Psoas muscle (tissue), 8 donors: ENCODE data around the gene DNAH9. TPM values are rescaled to one million over a fixed set of nuclear protein-coding genes. Genes with fewer than 3 reads are reported as not detected.

Experiments used
- ATAC-seq, 4 donors: fragments of 200-7000 bp; cut with Tn5 transposase; one replicate each; pipeline ENCODE4 v1.9.1; 2020; ENCODE audit warnings: moderate library complexity in 3 of 4, mild to moderate bottlenecking in 2 of 4
- DNase-seq, 2 donors: peaks; one replicate each; pipeline ENCODE4 v3.0.0-alpha.2; 2020
- H3K27ac ChIP-seq: fragments of 200-600 bp; one replicate; pipeline ENCODE4 v1.8.0; 2022
- H3K27me3 ChIP-seq, 3 donors: fragments of 200-600 bp in 1 of 3; one replicate each; pipeline versions ENCODE4 v1.6.1 to v1.8.0; 2013 to 2022; ENCODE audit warnings: low read length in 2 of 3, mild to moderate bottlenecking in 2 of 3, moderate library complexity in 1 of 3; ENCODE audit not compliant: insufficient read depth in 3 of 3
- H3K36me3 ChIP-seq, 2 donors: fragments of 200-600 bp in 1 of 2; one replicate each; pipeline versions ENCODE4 v1.6.1 to v1.8.0; 2013 to 2022; ENCODE audit warnings: low read depth in 1 of 2, mild to moderate bottlenecking in 1 of 2, moderate library complexity in 1 of 2; ENCODE audit not compliant: insufficient read depth in 1 of 2
- H3K4me1 ChIP-seq: fragments of 200-600 bp; one replicate; pipeline ENCODE4 v1.8.0; 2022
- H3K4me3 ChIP-seq: fragments of 200-600 bp; one replicate; pipeline ENCODE4 v1.8.0; 2022; ENCODE audit warnings: mild to moderate bottlenecking
- H3K9me3 ChIP-seq: fragments of 200-600 bp; one replicate; pipeline ENCODE4 v1.8.0; 2022
- WGBS, 3 donors: extraction: QIAGEN DNeasy Blood & Tissue Kit; methylation state at CpG; one replicate each; pipeline versions ENCODE4 v1.1.6 to v1.1.7; 2013; 5-methylcytosine and 5-hydroxymethylcytosine counted together
- intact Hi-C, 2 donors: fragments of 100-400 bp; cut with DNase I; formaldehyde crosslinking; loops; one replicate each; pipeline versions ENCODE4 v1.11.0 to v1.14.2; 2022
- polyA plus RNA-seq, 3 donors: library from polyadenylated mRNA; stranded (reverse); fragments of 200-250 nt; gene quantifications; one replicate each; pipeline ENCODE4 v1.2.3, GENCODE V29; 2013
- total RNA-seq, 4 donors: library from RNA; stranded (reverse); fragmentation: NEBNext Ultra II Directional in 2 of 4; extraction: Animal tissue kit (Norgen Biotek cat#: 25700) in 2 of 4; gene quantifications; one replicate each; pipeline versions ENCODE4 v1.2.1 to v1.2.4, GENCODE V29; 2021 to 2023
- TF ChIP-seq, protein P1 (sequence below): fragments of 200-600 bp; IDR thresholded peaks from one replicate; pipeline ENCODE4 v1.8.0; 2022; ENCODE audit warnings: antibody characterized with exemption
- donor health status: healthy with polysubstance abuse.
- donor health status: DM: no; HTN: no; CAD: no; lungs with moderate emphysema.
- donor health status: Bipolar disorder and iron deficiency.
- donor health status: healthy.
- donor health status: DM: yes; HTN: yes; CAD: no.
- donor health status: DM: no; HTN: no; CAD: no.
- donor health status: DM: no; HTN: no; CAD: no.
- donor health status: DM: yes; HTN: yes; CAD: no.

DNAH9 gene
- total and polyA plus RNA-seq, 7 donors, result 0.01 to 0.05 TPM; not detected in 5

DNA sequence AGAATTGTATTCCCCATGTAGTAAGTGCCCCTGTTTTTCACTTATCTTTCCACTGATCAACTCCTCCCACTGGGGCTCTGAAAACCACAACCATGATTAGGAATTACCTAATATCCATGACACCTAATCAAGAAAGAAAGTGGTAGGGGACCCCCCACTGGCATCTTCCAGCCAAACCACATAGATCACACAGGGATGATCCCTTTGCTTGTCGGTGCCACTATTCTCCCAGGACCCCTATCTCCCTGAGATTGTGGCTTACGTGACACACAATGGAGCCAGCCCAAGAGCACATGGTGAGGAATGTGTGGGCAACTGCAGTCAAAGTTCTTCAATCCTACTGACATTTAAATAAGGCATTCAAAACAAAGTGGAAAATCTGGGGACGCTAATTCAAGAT is 17.6 kb upstream of the DNAH9 start:
- Histone ChIP-seq H3K4me1 (no peaks in the 10 kb centered on the region), H3K27ac (no peak overlapping the region), H3K27me3 (no peaks in the 10 kb centered on the region), H3K4me3 (no peak overlapping the region), H3K9me3 (no peaks in the 10 kb centered on the region), H3K36me3 (no peaks in the 10 kb centered on the region)
- TF ChIP-seq, protein P1, sequence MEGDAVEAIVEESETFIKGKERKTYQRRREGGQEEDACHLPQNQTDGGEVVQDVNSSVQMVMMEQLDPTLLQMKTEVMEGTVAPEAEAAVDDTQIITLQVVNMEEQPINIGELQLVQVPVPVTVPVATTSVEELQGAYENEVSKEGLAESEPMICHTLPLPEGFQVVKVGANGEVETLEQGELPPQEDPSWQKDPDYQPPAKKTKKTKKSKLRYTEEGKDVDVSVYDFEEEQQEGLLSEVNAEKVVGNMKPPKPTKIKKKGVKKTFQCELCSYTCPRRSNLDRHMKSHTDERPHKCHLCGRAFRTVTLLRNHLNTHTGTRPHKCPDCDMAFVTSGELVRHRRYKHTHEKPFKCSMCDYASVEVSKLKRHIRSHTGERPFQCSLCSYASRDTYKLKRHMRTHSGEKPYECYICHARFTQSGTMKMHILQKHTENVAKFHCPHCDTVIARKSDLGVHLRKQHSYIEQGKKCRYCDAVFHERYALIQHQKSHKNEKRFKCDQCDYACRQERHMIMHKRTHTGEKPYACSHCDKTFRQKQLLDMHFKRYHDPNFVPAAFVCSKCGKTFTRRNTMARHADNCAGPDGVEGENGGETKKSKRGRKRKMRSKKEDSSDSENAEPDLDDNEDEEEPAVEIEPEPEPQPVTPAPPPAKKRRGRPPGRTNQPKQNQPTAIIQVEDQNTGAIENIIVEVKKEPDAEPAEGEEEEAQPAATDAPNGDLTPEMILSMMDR, result no peak
- intact Hi-C loops, result loop anchor here in 1 of 2 donors (10.0 kb wide), 1 partner anchor 54 kb away; no protein-coding TSS in a partner anchor
- no peak for DNase-seq
- 85 to 91% (median 88%) methylated on average over 3 of the region's 3 CpGs for WGBS, 3 donors
- no peak for ATAC-seq

DNA sequence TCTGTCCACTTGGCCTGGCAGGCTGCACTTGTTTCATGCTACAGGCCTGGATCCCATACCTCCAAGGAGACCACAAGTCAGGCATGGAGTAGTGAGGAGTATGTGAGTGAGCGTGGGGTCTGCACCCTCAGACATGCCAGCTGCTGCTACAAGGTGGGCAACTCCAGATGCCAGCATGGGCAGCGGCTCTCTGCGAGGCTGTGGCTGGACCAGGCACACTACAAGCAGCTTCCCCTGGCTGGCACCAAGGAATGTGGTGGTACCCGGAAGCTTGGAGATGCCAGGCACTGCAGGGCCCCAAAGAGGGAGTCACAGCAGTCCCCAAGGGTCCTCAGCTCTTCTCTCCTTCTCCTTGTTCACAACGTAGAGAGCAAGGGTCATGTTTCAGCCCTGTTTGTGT is 16.1 kb upstream of the DNAH9 start:
- Histone ChIP-seq H3K27me3 (no peaks in the 10 kb centered on the region), H3K36me3 (no peaks in the 10 kb centered on the region), H3K9me3 (no peaks in the 10 kb centered on the region), H3K27ac (no peak overlapping the region), H3K4me1 (no peaks in the 10 kb centered on the region), H3K4me3 (no peak overlapping the region)
- intact Hi-C loops, result loop anchor here in 1 of 2 donors (10.0 kb wide), 1 partner anchor 53 kb away; no protein-coding TSS in a partner anchor
- ATAC-seq (no peak), DNase-seq (no peak)
- 79 to 91% (median 80%) methylated on average over 5 of the region's 5 CpGs for WGBS, 3 donors
- TF ChIP-seq, protein P1, result no peak

DNA sequence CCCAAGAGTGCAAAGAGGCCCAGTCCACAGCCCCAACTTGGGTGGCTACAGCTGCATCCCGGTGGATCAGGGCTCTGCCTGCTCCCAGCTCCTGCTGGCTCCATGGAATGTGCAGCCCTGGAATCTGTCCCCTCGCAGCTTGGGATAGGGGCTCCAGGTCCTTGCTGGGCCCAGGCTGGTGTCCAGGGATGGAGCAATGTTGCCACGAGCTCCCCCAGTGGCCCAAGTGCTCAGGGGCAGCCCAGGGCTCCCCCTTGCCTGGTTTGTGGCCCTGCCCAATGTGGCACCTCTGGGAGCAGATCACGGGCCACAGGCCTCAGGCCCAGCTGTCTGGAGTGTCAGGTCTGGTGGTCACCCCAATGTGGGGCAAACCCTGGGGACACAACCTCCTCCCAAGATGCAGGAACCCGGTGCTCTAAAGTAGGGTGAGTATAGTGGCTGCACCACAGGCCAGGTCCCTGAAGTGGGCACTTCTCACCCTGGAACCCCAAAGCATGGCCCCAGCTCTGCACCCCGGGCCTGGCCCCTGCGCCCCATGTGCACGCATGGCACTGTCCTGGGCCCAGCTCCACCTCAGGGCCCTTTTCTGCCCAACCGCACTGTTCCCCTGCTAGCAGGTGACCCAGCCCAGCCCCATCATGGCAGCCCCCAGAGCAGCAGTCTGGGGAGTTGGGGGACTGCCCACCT is 14.8 kb upstream of the DNAH9 start:
- Histone ChIP-seq H3K4me1 (no peaks in the 10 kb centered on the region), H3K4me3 (no peak overlapping the region), H3K27ac (no peak overlapping the region), H3K27me3 (no peaks in the 10 kb centered on the region), H3K9me3 (no peaks in the 10 kb centered on the region), H3K36me3 (no peaks in the 10 kb centered on the region)
- intact Hi-C loops, result loop anchor here in 1 of 2 donors (10.0 kb wide), 1 partner anchor 51 kb away; no protein-coding TSS in a partner anchor
- ATAC-seq, result no peak
- TF ChIP-seq, protein P1, result no peak
- no peak for DNase-seq
- 82 to 91% (median 85%) methylated on average over 8 to 9 of the region's 9 CpGs for WGBS, 3 donors

DNA sequence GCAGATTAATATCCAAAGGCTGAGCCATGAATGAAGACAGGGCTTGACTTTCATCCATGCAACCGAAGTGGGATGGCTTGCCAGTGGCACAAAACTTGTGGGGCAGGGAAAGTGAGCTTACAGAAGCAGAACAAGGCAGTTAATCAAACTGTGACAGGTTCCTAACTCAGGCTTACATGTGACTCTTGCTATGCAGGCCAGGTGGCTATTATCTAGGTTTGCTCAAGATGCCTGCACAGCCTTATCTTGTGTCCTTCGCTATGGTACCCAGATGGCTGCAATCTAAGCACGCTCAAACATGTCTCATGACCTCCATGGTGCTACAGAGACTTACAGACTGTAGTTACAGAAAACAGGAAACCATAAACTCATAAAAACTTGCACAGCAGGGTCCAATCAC is 8.6 kb upstream of the DNAH9 start:
- TF ChIP-seq, protein P1, result no peak
- H3K4me3 ChIP-seq, result no peak overlapping the region
- no peaks in the 10 kb centered on the region for H3K36me3 ChIP-seq
- H3K27ac ChIP-seq, result no peak overlapping the region
- no peak for DNase-seq
- no peaks in the 10 kb centered on the region for H3K9me3 ChIP-seq
- no peaks in the 10 kb centered on the region for H3K27me3 ChIP-seq
- no peaks in the 10 kb centered on the region for H3K4me1 ChIP-seq
- 37 to 41% (median 39%) methylated on average over 3 of the region's 3 CpGs for whole genome bisulfite sequencing, 3 donors
- ATAC-seq, result no peak
- intact Hi-C loops, result loop anchor here in 1 of 2 donors (10.0 kb wide), 1 partner anchor 45 kb away; no protein-coding TSS in a partner anchor
